ENCODE measurements around the gene TMCO4. TPM values are rescaled to one million over a fixed set of nuclear protein-coding genes. Genes with fewer than 3 reads are reported as not detected.

The TMCO4 gene
- total and polyA plus RNA-seq, 10 of the 15 experiments (the other 5 are each of a cell fraction or from before 2014, with no cell fraction given): 2.4 to 20.8 (median 13.0) TPM

GRCh38 chr1:19846338-19846737 lies 46.6 kb upstream of the TMCO4 start:
- no TSS peak for BruUV-seq (replicated peaks)
- WGBS (ENCODE audit: insufficient coverage, insufficient replicate concordance, low lambda C conversion rate, missing lambda C conversion rate): 42% methylated on average over 3 of the region's 3 CpGs
- RAD21 ChIA-PET (ENCODE audit: unreplicated experiment): no interaction called here

GRCh38 chr1:19845555-19845954 lies 45.8 kb upstream of the TMCO4 start:
- no peaks in the 10 kb centered on the region for H3K27me3 ChIP-seq (replicated peaks in 1 of 2; ENCODE audit: control insufficient read depth in 2 of 2, insufficient read depth in 2 of 2, low read length in 1 of 2)
- ChIA-PET RAD21 (ENCODE audit: unreplicated experiment) (no interaction called here), CTCF (no interaction called here), POLR2A (no interaction called here), SMC1A (ENCODE audit: uncharacterized antibody, unreplicated experiment) (no interaction called here)
- H3K4me1 ChIP-seq (ENCODE audit: control insufficient read depth, insufficient read depth, low read length): no peaks in the 10 kb centered on the region
- no peak for DNase-seq (ENCODE audit: low read depth, low spot score)
- H3K4me2 ChIP-seq (ENCODE audit: control insufficient read depth, insufficient read depth): no peak overlapping the region
- H3K27ac ChIP-seq (ENCODE audit: control insufficient read depth, insufficient read depth): no peak overlapping the region
- in situ Hi-C loops (cut with MboI) (no loop called here), intact Hi-C loops (cut with micrococcal nuclease; ENCODE audit: unreplicated experiment) (no loop called here)
- no peak overlapping the region for H3K4me3 ChIP-seq
- BruUV-seq (replicated peaks): no TSS peak
- no peaks in the 10 kb centered on the region for H3K79me2 ChIP-seq (ENCODE audit: control insufficient read depth, insufficient read depth, low read length)
- 56% methylated on average over 8 of the region's 8 CpGs for WGBS (ENCODE audit: insufficient coverage, insufficient replicate concordance, low lambda C conversion rate, missing lambda C conversion rate)
- no peaks in the 10 kb centered on the region for H3K36me3 ChIP-seq (ENCODE audit: control insufficient read depth in 2 of 2, insufficient read depth in 2 of 2, low read length in 1 of 2)
- H2AFZ ChIP-seq (ENCODE audit: control insufficient read depth, low read depth, low read length): no peak overlapping the region
- no peak for ATAC-seq
- H4K20me1 ChIP-seq (ENCODE audit: control insufficient read depth, insufficient read depth): no peaks in the 10 kb centered on the region
- no peaks in the 10 kb centered on the region for H3K9me3 ChIP-seq (replicated peaks; ENCODE audit: control insufficient read depth, insufficient read depth, low read length)
- FAIRE-seq: no peak
- H3K9ac ChIP-seq (ENCODE audit: control insufficient read depth, insufficient read depth, low read length): no peak overlapping the region
- TF ChIP-seq SREBF1 (IDR thresholded peaks at IDR 0.05; ENCODE audit: low read length) (no peak), TCF3 (IDR thresholded peaks at IDR 0.05; ENCODE audit: borderline replicate concordance, insufficient read depth, low read depth, low read length) (no peak), HDAC2 (IDR thresholded peaks at IDR 0.05) (no peak), BCL3 (IDR thresholded peaks at IDR 0.05; ENCODE audit: borderline replicate concordance, insufficient read depth, low read depth, low read length, poor library complexity, severe bottlenecking) (no peak), SMC3 (IDR thresholded peaks at IDR 0.05; ENCODE audit: borderline replicate concordance, low read length) (no peak), EGR1 (IDR thresholded peaks at IDR 0.05; ENCODE audit: borderline replicate concordance in 1 of 2, low read depth in 2 of 2, low read length in 2 of 2) (no peak), SP1 (IDR thresholded peaks at IDR 0.05; ENCODE audit: low read depth, low read length) (no peak), SREBF2 (IDR thresholded peaks at IDR 0.05; ENCODE audit: low read length) (no peak), CBFB (IDR thresholded peaks at IDR 0.05; ENCODE audit: low read depth) (no peak), SPI1 (IDR thresholded peaks at IDR 0.05; ENCODE audit: borderline replicate concordance, insufficient read depth, low read depth, low read length) (no peak), SUZ12 (IDR thresholded peaks at IDR 0.05; ENCODE audit: unreplicated experiment) (no peak), USF2 (IDR thresholded peaks at IDR 0.05; ENCODE audit: borderline replicate concordance, low read depth, low read length) (no peak)

More at GRCh38 chr1:19846338-19846737, 46.6 kb upstream of the TMCO4 start:
- FAIRE-seq: no peak
- Histone ChIP-seq H3K9ac (ENCODE audit: control insufficient read depth, insufficient read depth, low read length) (no peak overlapping the region), H3K4me2 (ENCODE audit: control insufficient read depth, insufficient read depth) (no peak overlapping the region), H3K4me1 (ENCODE audit: control insufficient read depth, insufficient read depth, low read length) (no peaks in the 10 kb centered on the region), H3K27ac (ENCODE audit: control insufficient read depth, insufficient read depth) (no peak overlapping the region), H2AFZ (ENCODE audit: control insufficient read depth, low read depth, low read length) (no peak overlapping the region), H3K79me2 (ENCODE audit: control insufficient read depth, insufficient read depth, low read length) (no peaks in the 10 kb centered on the region), H3K27me3 (replicated peaks in 1 of 2; ENCODE audit: control insufficient read depth in 2 of 2, insufficient read depth in 2 of 2, low read length in 1 of 2) (no peaks in the 10 kb centered on the region), H4K20me1 (ENCODE audit: control insufficient read depth, insufficient read depth) (no peaks in the 10 kb centered on the region), H3K4me3 (no peak overlapping the region), H3K36me3 (ENCODE audit: control insufficient read depth in 2 of 2, insufficient read depth in 2 of 2, low read length in 1 of 2) (no peaks in the 10 kb centered on the region), H3K9me3 (replicated peaks; ENCODE audit: control insufficient read depth, insufficient read depth, low read length) (no peaks in the 10 kb centered on the region)
- TF ChIP-seq MXI1 (IDR thresholded peaks at IDR 0.05; ENCODE audit: low read depth, low read length) (no peak), NFIC (IDR thresholded peaks at IDR 0.05; ENCODE audit: low read depth, low read length) (no peak), CREM (IDR thresholded peaks at IDR 0.05; ENCODE audit: low read depth) (no peak), SREBF2 (IDR thresholded peaks at IDR 0.05; ENCODE audit: low read length) (no peak)
- in situ Hi-C loops (cut with MboI): no loop called here
- SMC1A ChIA-PET (ENCODE audit: uncharacterized antibody, unreplicated experiment): no interaction called here
- no peak for DNase-seq (ENCODE audit: low read depth, low spot score)
- intact Hi-C loops (cut with micrococcal nuclease; ENCODE audit: unreplicated experiment): no loop called here
- POLR2A ChIA-PET: no interaction called here
- no peak for ATAC-seq
- CTCF ChIA-PET: no interaction called here
